ENCODE data around the gene KMT5C.

Gene KMT5C

DNA sequence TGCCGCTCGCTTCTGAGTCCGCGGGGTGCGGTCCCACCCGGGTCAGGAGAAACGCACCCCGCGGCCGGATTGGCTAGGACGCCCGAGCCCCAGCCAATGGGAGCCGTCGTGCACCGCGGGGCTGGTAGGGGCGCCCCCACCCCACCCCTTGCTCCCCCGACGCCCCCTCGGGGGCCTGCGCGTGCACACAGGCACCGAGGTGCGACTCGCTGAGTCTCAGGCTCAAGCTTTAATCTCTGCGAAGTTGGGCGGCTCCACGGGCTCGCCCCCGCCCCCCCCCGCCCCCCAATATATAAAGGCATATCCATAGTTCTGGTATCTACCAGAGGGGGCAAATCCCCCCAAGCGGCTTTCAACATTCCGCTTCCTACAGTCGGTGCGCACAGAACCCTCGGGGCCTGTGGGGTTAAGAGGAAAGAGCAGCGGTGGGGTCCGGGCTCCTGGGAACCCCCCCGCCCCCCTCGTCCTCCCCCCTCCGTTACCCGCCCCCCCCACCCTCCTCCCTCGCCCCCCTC lies 15.1 kb downstream of the KMT5C start, which contains the start of gene COX6B2:
COX6B2 (minus strand) TSS at position 22 of the 515 bp plus-strand sequence. CDS start 198 bp downstream, outside the sequence.
- peak within 1 kb of the TSS; percentile 41 for H3K27ac ChIP-seq (ENCODE audit: poor library complexity, severe bottlenecking)
- ATAC-seq (ENCODE audit: low read depth) (no peak), DNase-seq (ENCODE audit: low spot score) (no peak)
- no peaks in the 10 kb centered on the region for H3K27me3 ChIP-seq (ENCODE audit: insufficient read depth, poor library complexity, severe bottlenecking)
- H3K4me1 ChIP-seq (ENCODE audit: insufficient read depth, poor library complexity, severe bottlenecking): peaks cover 13% of the 10 kb centered on the region
- no peaks in the 10 kb centered on the region for H3K9me3 ChIP-seq (ENCODE audit: severe bottlenecking)
- TF ChIP-seq, protein P1, sequence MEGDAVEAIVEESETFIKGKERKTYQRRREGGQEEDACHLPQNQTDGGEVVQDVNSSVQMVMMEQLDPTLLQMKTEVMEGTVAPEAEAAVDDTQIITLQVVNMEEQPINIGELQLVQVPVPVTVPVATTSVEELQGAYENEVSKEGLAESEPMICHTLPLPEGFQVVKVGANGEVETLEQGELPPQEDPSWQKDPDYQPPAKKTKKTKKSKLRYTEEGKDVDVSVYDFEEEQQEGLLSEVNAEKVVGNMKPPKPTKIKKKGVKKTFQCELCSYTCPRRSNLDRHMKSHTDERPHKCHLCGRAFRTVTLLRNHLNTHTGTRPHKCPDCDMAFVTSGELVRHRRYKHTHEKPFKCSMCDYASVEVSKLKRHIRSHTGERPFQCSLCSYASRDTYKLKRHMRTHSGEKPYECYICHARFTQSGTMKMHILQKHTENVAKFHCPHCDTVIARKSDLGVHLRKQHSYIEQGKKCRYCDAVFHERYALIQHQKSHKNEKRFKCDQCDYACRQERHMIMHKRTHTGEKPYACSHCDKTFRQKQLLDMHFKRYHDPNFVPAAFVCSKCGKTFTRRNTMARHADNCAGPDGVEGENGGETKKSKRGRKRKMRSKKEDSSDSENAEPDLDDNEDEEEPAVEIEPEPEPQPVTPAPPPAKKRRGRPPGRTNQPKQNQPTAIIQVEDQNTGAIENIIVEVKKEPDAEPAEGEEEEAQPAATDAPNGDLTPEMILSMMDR (IDR thresholded peaks at IDR 0.05; ENCODE audit: poor library complexity, severe bottlenecking): no peak
- H3K36me3 ChIP-seq (ENCODE audit: low read depth): no peaks in the 10 kb centered on the region
- peak within 1 kb of the TSS; percentile 34 for H3K4me3 ChIP-seq (ENCODE audit: severe bottlenecking)

DNA sequence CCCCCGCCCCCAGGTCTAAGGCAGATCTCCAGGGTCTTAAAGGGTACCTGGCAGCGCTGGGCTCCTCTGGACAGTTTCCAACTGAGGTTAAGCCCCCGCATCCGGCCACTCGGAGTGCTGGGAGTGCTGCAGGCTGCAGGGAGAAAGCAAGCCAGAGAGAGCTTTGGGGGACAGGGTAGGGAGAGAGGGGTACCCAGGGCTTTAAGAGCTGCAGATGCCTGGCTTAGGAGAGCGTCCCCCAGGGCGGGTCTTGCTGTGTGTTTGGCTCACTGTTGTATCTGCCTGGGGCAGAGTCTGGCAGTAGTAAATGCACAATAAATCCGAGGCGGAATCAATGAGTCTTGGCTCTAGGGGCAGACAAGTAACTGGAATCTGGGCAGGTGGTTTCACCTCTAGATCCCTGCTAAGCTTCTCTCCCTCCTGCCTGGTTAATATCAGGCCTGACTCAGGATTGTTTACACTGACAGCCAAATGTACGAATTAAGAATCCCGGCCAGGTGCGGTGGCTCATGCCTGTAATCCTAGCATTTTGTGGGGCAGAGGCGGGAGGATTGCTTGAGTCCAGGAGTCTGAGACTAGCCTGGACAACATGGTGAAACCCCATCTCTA lies 15.6 kb downstream of the KMT5C start:
- Histone ChIP-seq H3K9me3 (ENCODE audit: severe bottlenecking) (no peaks in the 10 kb centered on the region), H3K27ac (ENCODE audit: poor library complexity, severe bottlenecking) (peak overlapping the region; percentile 41), H3K27me3 (ENCODE audit: insufficient read depth, poor library complexity, severe bottlenecking) (no peaks in the 10 kb centered on the region), H3K36me3 (ENCODE audit: low read depth) (no peaks in the 10 kb centered on the region), H3K4me1 (ENCODE audit: insufficient read depth, poor library complexity, severe bottlenecking) (peaks cover 13% of the 10 kb centered on the region), H3K4me3 (ENCODE audit: severe bottlenecking) (no peak overlapping the region)
- ATAC-seq (ENCODE audit: low read depth) (peak; percentile 38), DNase-seq (ENCODE audit: low spot score) (no peak)
- TF ChIP-seq, protein P1 (IDR thresholded peaks at IDR 0.05; ENCODE audit: poor library complexity, severe bottlenecking): no peak

DNA sequence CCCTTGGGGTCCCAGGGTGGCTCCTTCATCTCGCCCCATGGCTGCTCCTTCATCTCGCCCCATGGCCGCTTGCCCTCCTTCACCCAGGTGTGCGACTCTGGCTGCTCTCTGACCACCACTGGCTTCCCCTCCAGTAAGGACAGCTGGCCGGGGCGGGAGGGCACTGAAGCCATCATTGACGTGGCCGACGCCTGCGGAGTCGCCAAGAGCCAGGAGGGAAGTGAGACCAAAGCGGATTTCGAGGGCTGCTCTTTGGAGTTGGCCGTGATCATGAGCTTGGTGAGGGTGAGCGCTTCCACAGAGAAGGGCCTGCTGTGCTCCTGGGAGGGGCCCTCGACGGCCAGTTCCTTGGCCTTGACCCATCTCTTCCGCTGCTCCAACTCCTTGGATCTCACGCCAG lies 18.8 kb downstream of the KMT5C start:
- no peaks in the 10 kb centered on the region for H3K4me1 ChIP-seq (ENCODE audit: insufficient read depth, poor library complexity, severe bottlenecking)

DNA sequence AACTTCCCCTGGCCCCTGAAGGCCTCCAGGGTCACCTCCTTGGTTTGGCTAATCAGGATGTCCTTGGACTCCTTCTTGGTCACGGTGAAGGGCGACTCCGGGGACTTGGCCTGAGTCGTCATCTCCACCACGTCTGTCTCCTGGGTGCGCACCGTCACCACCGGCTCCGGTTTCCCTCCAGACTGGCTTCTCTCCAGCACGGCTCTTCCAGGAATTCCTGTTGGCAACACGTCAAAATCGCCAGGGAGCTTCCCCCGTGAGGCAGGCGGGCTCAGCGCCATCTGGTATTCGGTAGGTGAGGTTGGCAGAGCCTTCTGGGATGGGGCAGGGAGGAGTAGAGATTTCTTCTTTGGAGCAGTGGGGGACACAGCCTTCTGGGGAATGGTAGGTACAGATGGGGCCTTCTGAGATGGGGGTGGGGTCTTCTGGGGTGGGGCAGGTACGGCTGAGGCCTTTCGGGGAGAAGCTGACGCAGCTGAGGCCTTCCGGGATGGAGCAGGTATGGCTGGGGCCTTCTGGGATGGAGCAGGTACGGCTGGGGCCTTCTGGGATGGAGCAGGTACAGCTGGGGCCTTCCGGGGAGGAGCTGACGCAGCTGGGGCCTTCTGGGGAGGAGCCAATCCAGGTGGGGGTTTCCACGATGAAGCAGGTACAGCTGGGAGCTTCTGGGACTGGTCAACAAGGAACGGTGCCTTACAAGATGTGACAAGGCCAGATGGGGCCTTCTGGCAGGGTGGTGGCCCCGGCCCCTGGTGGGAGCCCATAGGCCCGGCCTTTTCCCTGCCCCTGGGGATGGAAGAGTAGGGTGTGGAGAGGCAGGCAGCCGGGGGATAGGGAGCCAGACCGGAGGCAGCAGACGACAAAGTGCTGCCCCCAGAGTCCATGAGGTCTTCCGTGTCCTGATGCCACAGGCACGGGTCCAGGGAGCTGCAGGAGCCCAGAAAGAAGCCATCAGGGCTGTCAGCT lies 19.6 kb downstream of the KMT5C start:
- TF ChIP-seq, protein P1 (IDR thresholded peaks at IDR 0.05; ENCODE audit: poor library complexity, severe bottlenecking): no peak
- Histone ChIP-seq H3K36me3 (ENCODE audit: low read depth) (no peaks in the 10 kb centered on the region), H3K9me3 (ENCODE audit: severe bottlenecking) (no peaks in the 10 kb centered on the region), H3K27ac (ENCODE audit: poor library complexity, severe bottlenecking) (no peak overlapping the region), H3K4me1 (ENCODE audit: insufficient read depth, poor library complexity, severe bottlenecking) (no peaks in the 10 kb centered on the region), H3K27me3 (ENCODE audit: insufficient read depth, poor library complexity, severe bottlenecking) (no peaks in the 10 kb centered on the region), H3K4me3 (ENCODE audit: severe bottlenecking) (no peak overlapping the region)
- DNase-seq (ENCODE audit: low spot score): peak; percentile 58
- ATAC-seq (ENCODE audit: low read depth): no peak

More for the DNA sequence above, 18.8 kb downstream of the KMT5C start:
- H3K36me3 ChIP-seq (ENCODE audit: low read depth): no peaks in the 10 kb centered on the region
- no peak for ATAC-seq (ENCODE audit: low read depth)
- H3K9me3 ChIP-seq (ENCODE audit: severe bottlenecking): no peaks in the 10 kb centered on the region
- no peak for DNase-seq (ENCODE audit: low spot score)
- no peak overlapping the region for H3K27ac ChIP-seq (ENCODE audit: poor library complexity, severe bottlenecking)
- no peaks in the 10 kb centered on the region for H3K27me3 ChIP-seq (ENCODE audit: insufficient read depth, poor library complexity, severe bottlenecking)
- no peak overlapping the region for H3K4me3 ChIP-seq (ENCODE audit: severe bottlenecking)
- TF ChIP-seq, protein P1 (IDR thresholded peaks at IDR 0.05; ENCODE audit: poor library complexity, severe bottlenecking): no peak
